Coronary artery (tissue), 2 donors: ENCODE measurements around the gene SUPT6H.

Source experiments
- DNase-seq: peaks from one replicate; pipeline ENCODE4 v3.0.0-alpha.2; 2017; ENCODE audit warnings: low spot score
- H3K27ac ChIP-seq, 2 donors: fragments of 200-600 bp; sonication (generic); one replicate each; pipeline ENCODE4 v1.5.1; 2016 to 2019
- H3K4me3 ChIP-seq: fragments of 200-600 bp; sonication (generic); 2 replicates; pipeline ENCODE4 v1.5.1; 2016; ENCODE audit warnings: mild to moderate bottlenecking, moderate library complexity
- TF ChIP-seq, protein P1 (sequence below): fragments of 200-600 bp; sonication (generic); IDR thresholded peaks from one replicate; pipeline ENCODE4 v1.5.1; 2019; ENCODE audit warnings: antibody characterized with exemption

Gene SUPT6H

GRCh38 chr17:28706471-28707338 lies 44.7 kb downstream of the SUPT6H start:
- no peak for DNase-seq

GRCh38 chr17:28707339-28707720 lies 45.3 kb downstream of the SUPT6H start:
- DNase-seq = no peak
- H3K4me3 ChIP-seq = no peak overlapping the region
- no peak overlapping the region for H3K27ac ChIP-seq
- TF ChIP-seq, protein P1, sequence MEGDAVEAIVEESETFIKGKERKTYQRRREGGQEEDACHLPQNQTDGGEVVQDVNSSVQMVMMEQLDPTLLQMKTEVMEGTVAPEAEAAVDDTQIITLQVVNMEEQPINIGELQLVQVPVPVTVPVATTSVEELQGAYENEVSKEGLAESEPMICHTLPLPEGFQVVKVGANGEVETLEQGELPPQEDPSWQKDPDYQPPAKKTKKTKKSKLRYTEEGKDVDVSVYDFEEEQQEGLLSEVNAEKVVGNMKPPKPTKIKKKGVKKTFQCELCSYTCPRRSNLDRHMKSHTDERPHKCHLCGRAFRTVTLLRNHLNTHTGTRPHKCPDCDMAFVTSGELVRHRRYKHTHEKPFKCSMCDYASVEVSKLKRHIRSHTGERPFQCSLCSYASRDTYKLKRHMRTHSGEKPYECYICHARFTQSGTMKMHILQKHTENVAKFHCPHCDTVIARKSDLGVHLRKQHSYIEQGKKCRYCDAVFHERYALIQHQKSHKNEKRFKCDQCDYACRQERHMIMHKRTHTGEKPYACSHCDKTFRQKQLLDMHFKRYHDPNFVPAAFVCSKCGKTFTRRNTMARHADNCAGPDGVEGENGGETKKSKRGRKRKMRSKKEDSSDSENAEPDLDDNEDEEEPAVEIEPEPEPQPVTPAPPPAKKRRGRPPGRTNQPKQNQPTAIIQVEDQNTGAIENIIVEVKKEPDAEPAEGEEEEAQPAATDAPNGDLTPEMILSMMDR = no peak

More at GRCh38 chr17:28706471-28707338, 44.7 kb downstream of the SUPT6H start:
- H3K4me3 ChIP-seq = no peak overlapping the region
- TF ChIP-seq, protein P1 = no peak
- no peak overlapping the region for H3K27ac ChIP-seq

- peak; percentile 95 for DNase-seq
- TF ChIP-seq, protein P1 = no peak
- Histone ChIP-seq H3K27ac (peak overlapping the region; percentile 83 to 94), H3K4me3 (peak overlapping the region; percentile 72)
Observed at GRCh38 chr17:28710861-28711722, 49.1 kb downstream of the SUPT6H start.

- TF ChIP-seq, protein P1 = no peak
- peak within 1 kb of the TSS; percentile 72 for H3K4me3 ChIP-seq
- H3K27ac ChIP-seq = peak within 1 kb of the TSS; percentile 83 to 94
- peak; percentile 87 for DNase-seq
Observed at GRCh38 chr17:28711723-28712031, 49.7 kb downstream of the SUPT6H start, which contains the start of gene PROCA1. Gene PROCA1, minus strand, starts transcription at chr17:28711888. Its CDS starts 228 bp downstream, at chr17:28711660.

DNA sequence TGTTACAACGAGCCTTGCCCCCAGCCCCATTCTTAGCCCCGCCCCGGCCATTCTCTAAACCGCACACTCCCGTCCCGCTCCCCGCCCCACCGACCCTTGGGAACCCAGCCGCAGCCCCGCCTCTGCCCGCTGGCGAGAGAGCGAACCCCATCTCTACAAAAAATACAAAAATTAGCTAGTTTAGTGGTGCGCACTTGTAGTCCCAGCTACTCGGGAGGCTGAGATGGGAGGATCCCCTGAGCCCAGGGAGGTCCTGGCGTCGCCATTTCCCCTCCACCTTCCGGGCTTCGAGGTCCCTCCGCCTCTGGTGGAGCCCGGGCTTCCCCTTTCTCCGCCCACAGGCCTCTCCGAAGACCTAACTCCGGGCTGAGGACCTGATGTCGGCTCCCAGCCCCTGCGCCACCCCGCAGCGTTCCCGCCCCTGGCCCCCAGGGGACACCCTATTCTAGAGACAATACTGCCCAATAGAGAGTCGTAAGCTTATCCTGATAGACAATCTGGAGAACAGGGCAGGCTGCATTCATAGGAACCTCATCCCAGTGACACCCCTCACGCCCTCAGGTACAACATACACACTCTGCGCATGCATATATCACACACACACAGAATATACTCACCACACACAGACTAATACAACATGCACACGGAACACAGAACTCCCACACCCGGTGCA lies 50.2 kb downstream of the SUPT6H start:
- TF ChIP-seq, protein P1 = no peak
- DNase-seq = no peak
- H3K27ac ChIP-seq = peak overlapping the region; percentile 83 to 94
- H3K4me3 ChIP-seq = peak overlapping the region; percentile 72

DNA sequence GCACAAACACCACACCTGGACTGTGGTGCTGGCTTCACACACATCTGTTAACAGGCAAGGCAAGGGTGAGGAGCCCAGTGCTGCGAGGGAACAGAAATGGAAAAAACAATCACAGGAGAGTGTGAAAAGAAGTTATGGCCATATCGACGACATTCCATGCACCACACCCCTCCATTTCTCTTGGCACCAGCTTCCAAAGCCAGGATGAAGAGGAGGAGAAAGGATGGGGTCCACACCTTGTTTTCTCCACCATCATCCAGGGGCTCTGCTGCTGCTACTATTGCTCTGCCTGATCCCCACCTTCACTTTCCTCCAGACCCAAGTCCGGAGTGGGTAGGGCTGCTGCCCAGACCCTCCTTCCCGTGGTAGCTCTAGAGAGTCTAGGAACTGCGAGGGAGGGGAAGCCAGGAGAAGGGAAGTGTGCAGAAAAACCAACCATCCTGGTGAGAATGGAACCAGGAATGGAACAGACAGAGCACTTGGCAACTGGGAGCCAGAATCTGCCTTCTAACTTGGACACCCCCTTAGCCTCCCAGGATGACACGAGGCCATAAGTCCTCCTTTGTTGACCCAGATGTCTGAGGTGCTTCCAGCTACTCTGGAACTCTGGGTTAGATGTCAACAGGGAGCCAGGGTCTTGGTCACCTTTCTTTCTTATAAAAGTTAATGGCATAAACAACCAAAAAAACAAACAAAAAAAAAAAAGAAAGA lies 50.9 kb downstream of the SUPT6H start:
- TF ChIP-seq, protein P1 = no peak
- no peak for DNase-seq
- Histone ChIP-seq H3K27ac (peak overlapping the region in 1 of 2 donors; percentile 94), H3K4me3 (no peak overlapping the region)
